ENCODE results near the gene MPND.

MPND gene

GRCh38 chr19:4343370-4344307, at the start of gene MPND:
TSS of gene MPND (plus strand) at chr19:4343562. CDS start at chr19:4343594, 32 bp downstream.
- peak; percentile 66 to 71 for DNase-seq

GRCh38 chr19:4294389-4294788, 49.0 kb upstream of the MPND start:
- no peak for DNase-seq

- no peak for DNase-seq
Observed at GRCh38 chr19:4295972-4296771, 47.2 kb upstream of the MPND start.

- no peak for DNase-seq
Observed at GRCh38 chr19:4297901-4298809, 45.2 kb upstream of the MPND start.

- DNase-seq: no peak
Observed at GRCh38 chr19:4298810-4299550, 44.4 kb upstream of the MPND start.

GRCh38 chr19:4300589-4300988, 42.8 kb upstream of the MPND start:
- no peak for DNase-seq

GRCh38 chr19:4301590-4302242, 41.6 kb upstream of the MPND start:
- DNase-seq: no peak

- no peak for DNase-seq
Observed at GRCh38 chr19:4302243-4302640, 41.1 kb upstream of the MPND start, which contains the start of gene TMIGD2. TSS of gene TMIGD2 (minus strand) at chr19:4302389. CDS start at chr19:4302385, 4 bp downstream.

GRCh38 chr19:4303819-4304537, 39.4 kb upstream of the MPND start:
- no peak for DNase-seq

- peak in 1 of 2 experiments; percentile 65 for DNase-seq
Observed at GRCh38 chr19:4304538-4305256, 38.7 kb upstream of the MPND start, which contains the start of gene FSD1. TSS of gene FSD1 (plus strand) at chr19:4304598. CDS start at chr19:4304747, 149 bp downstream.

- no peak for DNase-seq
Observed at GRCh38 chr19:4305257-4305612, 38.1 kb upstream of the MPND start.

- no peak for DNase-seq
Observed at GRCh38 chr19:4305659-4306058, 37.7 kb upstream of the MPND start.

GRCh38 chr19:4310247-4311121, 32.9 kb upstream of the MPND start:
- no peak for DNase-seq

GRCh38 chr19:4313847-4314490, 29.4 kb upstream of the MPND start:
- DNase-seq: no peak

- DNase-seq: no peak
Observed at GRCh38 chr19:4316956-4317355, 26.4 kb upstream of the MPND start.

- DNase-seq: no peak
Observed at GRCh38 chr19:4318460-4318859, 24.9 kb upstream of the MPND start.

GRCh38 chr19:4319067-4319718, 24.2 kb upstream of the MPND start:
- DNase-seq: no peak

GRCh38 chr19:4320419-4320818, 22.9 kb upstream of the MPND start:
- DNase-seq: no peak
